Tongue (tissue), 3 donors: ENCODE results near the gene CCNYL1. TPM values are rescaled to one million over a fixed set of nuclear protein-coding genes. Genes with fewer than 3 reads are reported as not detected.

Source experiments
- DNase-seq: peaks from one replicate; pipeline ENCODE4 v3.0.0-alpha.2; 2015
- small RNA-seq: library from RNA; depleted of rRNA; stranded (forward); fragments of <200 nt; gene quantifications from one replicate; pipeline ENCODE3, GENCODE V24; 2014; ENCODE audit warnings: low replicate concordance
- total RNA-seq: library from RNA; depleted of rRNA; stranded (reverse); fragments of >200 nt; gene quantifications from one replicate; pipeline ENCODE4 v1.2.3, GENCODE V29; 2014

Gene CCNYL1
- total RNA-seq, 1 donor from 2014 or later, result 8.2 TPM

GRCh38 chr2:207791579-207792243 is 80.3 kb downstream of the CCNYL1 start:
- DNase-seq, result no peak

GRCh38 chr2:207792244-207792785 is 80.9 kb downstream of the CCNYL1 start:
- DNase-seq, result no peak

- DNase-seq, result peak; percentile 47
These were observed 85.3 kb downstream of the CCNYL1 start for GRCh38 chr2:207796585-207797350.

- no peak for DNase-seq
These were observed 89.8 kb downstream of the CCNYL1 start for GRCh38 chr2:207801259-207801658.

GRCh38 chr2:207802650-207803049 is 91.2 kb downstream of the CCNYL1 start:
- DNase-seq, result no peak

Small RNA genes within 50 kb of the gene (small RNA-seq; reads per million reads assigned to genes)
- gene RF00019 (not detected), gene RNU6-664P (not detected)

Other genes with a start within 250 kb of the CCNYL1 start
- gene CREB1, start 181.7 kb upstream of the CCNYL1 start, total RNA-seq, result 50.8 TPM
- gene METTL21A, start 86.2 kb upstream of the CCNYL1 start, total RNA-seq, result 17.0 TPM
- gene FZD5, start 58.3 kb downstream of the CCNYL1 start, total RNA-seq, result 4.0 TPM